ENCODE measurements around the gene EPM2AIP1.
"Not testable (repeated sequence)": the region's sequence is repeated elsewhere in the genome, so short reads cannot be mapped to it uniquely, and the experiment has no call there.

EPM2AIP1 gene

GRCh38 chr3:36981006-36981405 lies 11.9 kb downstream of the EPM2AIP1 start:
- Mint-ChIP-seq H3K4me3 (no peak overlapping the region), H3K27me3 (ENCODE audit: low read depth) (no peaks in the 10 kb centered on the region), H3K36me3 (ENCODE audit: low read depth) (peaks cover 70% of the 10 kb centered on the region), H3K27ac (no peak overlapping the region), H3K9me3 (peaks cover 33% of the 10 kb centered on the region), H3K4me1 (ENCODE audit: low read depth) (no peaks in the 10 kb centered on the region)
- no peak for DNase-seq (ENCODE audit: low spot score)

- peaks cover 22% of the 10 kb centered on the region for H3K36me3 Mint-ChIP-seq (ENCODE audit: low read depth)
- no peak for DNase-seq (ENCODE audit: low spot score)
- no peaks in the 10 kb centered on the region for H3K9me3 Mint-ChIP-seq
- H3K27ac Mint-ChIP-seq = no peak overlapping the region
- H3K27me3 Mint-ChIP-seq (ENCODE audit: low read depth) = no peaks in the 10 kb centered on the region
- peaks cover 32% of the 10 kb centered on the region for H3K4me1 Mint-ChIP-seq (ENCODE audit: low read depth)
- H3K4me3 Mint-ChIP-seq = no peak overlapping the region
These were observed 19.8 kb downstream of the EPM2AIP1 start for GRCh38 chr3:36973139-36973538.

GRCh38 chr3:36972163-36972562 lies 20.8 kb downstream of the EPM2AIP1 start:
- DNase-seq (ENCODE audit: low spot score) = no peak
- Mint-ChIP-seq H3K9me3 (no peaks in the 10 kb centered on the region), H3K27me3 (ENCODE audit: low read depth) (no peaks in the 10 kb centered on the region), H3K36me3 (ENCODE audit: low read depth) (peaks cover 19% of the 10 kb centered on the region), H3K4me3 (no peak overlapping the region), H3K4me1 (ENCODE audit: low read depth) (peaks cover 32% of the 10 kb centered on the region), H3K27ac (no peak overlapping the region)

GRCh38 chr3:36969540-36970432 lies 23.1 kb downstream of the EPM2AIP1 start:
- H3K9me3 Mint-ChIP-seq = no peaks in the 10 kb centered on the region
- peak overlapping the region; percentile 55 for H3K4me3 Mint-ChIP-seq
- peaks cover 35% of the 10 kb centered on the region for H3K4me1 Mint-ChIP-seq (ENCODE audit: low read depth)
- peak overlapping the region; percentile 84 for H3K27ac Mint-ChIP-seq
- DNase-seq (ENCODE audit: low spot score) = peak; percentile 73
- peaks cover 11% of the 10 kb centered on the region for H3K36me3 Mint-ChIP-seq (ENCODE audit: low read depth)
- no peaks in the 10 kb centered on the region for H3K27me3 Mint-ChIP-seq (ENCODE audit: low read depth)

GRCh38 chr3:36969085-36969484 lies 23.8 kb downstream of the EPM2AIP1 start:
- Mint-ChIP-seq H3K9me3 (no peaks in the 10 kb centered on the region), H3K27ac (peak overlapping the region; percentile 84), H3K27me3 (ENCODE audit: low read depth) (no peaks in the 10 kb centered on the region), H3K4me1 (ENCODE audit: low read depth) (peaks cover 34% of the 10 kb centered on the region), H3K36me3 (ENCODE audit: low read depth) (peaks cover 11% of the 10 kb centered on the region), H3K4me3 (no peak overlapping the region)
- no peak for DNase-seq (ENCODE audit: low spot score)

GRCh38 chr3:36965440-36965839 lies 27.5 kb downstream of the EPM2AIP1 start:
- Mint-ChIP-seq H3K27ac (no peak overlapping the region), H3K4me1 (ENCODE audit: low read depth) (peaks cover 16% of the 10 kb centered on the region), H3K4me3 (no peak overlapping the region), H3K27me3 (ENCODE audit: low read depth) (no peaks in the 10 kb centered on the region), H3K9me3 (no peaks in the 10 kb centered on the region), H3K36me3 (ENCODE audit: low read depth) (peaks cover 1% of the 10 kb centered on the region)
- no peak for DNase-seq (ENCODE audit: low spot score)

- Mint-ChIP-seq H3K9me3 (no peaks in the 10 kb centered on the region), H3K36me3 (ENCODE audit: low read depth) (peaks cover under 1% of the 10 kb centered on the region)
These were observed 28.1 kb downstream of the EPM2AIP1 start for GRCh38 chr3:36964817-36965216.

GRCh38 chr3:36964331-36964730 lies 28.6 kb downstream of the EPM2AIP1 start:
- H3K4me3 Mint-ChIP-seq = no peak overlapping the region
- H3K27me3 Mint-ChIP-seq (ENCODE audit: low read depth) = no peaks in the 10 kb centered on the region
- DNase-seq (ENCODE audit: low spot score) = no peak
- no peaks in the 10 kb centered on the region for H3K36me3 Mint-ChIP-seq (ENCODE audit: low read depth)
- no peaks in the 10 kb centered on the region for H3K9me3 Mint-ChIP-seq
- peaks cover 9% of the 10 kb centered on the region for H3K4me1 Mint-ChIP-seq (ENCODE audit: low read depth)
- H3K27ac Mint-ChIP-seq = no peak overlapping the region

More at GRCh38 chr3:36964817-36965216, 28.1 kb downstream of the EPM2AIP1 start:
- no peak for DNase-seq (ENCODE audit: low spot score)
- H3K27ac Mint-ChIP-seq = no peak overlapping the region
- H3K4me1 Mint-ChIP-seq (ENCODE audit: low read depth) = peaks cover 13% of the 10 kb centered on the region
- no peak overlapping the region for H3K4me3 Mint-ChIP-seq
- H3K27me3 Mint-ChIP-seq (ENCODE audit: low read depth) = no peaks in the 10 kb centered on the region

GRCh38 chr3:36963008-36963407 lies 29.9 kb downstream of the EPM2AIP1 start:
- not testable (repeated sequence) for H3K9me3 Mint-ChIP-seq; H3K4me1 Mint-ChIP-seq (ENCODE audit: low read depth); H3K27me3 Mint-ChIP-seq (ENCODE audit: low read depth); H3K27ac Mint-ChIP-seq; DNase-seq (ENCODE audit: low spot score); H3K36me3 Mint-ChIP-seq (ENCODE audit: low read depth); H3K4me3 Mint-ChIP-seq

- H3K27me3 Mint-ChIP-seq (ENCODE audit: low read depth) = no peaks in the 10 kb centered on the region
- no peak overlapping the region for H3K27ac Mint-ChIP-seq
These were observed 32.4 kb downstream of the EPM2AIP1 start for GRCh38 chr3:36960502-36960901.

GRCh38 chr3:36959821-36960220 lies 33.1 kb downstream of the EPM2AIP1 start:
- H3K27ac Mint-ChIP-seq = no peak overlapping the region
- H3K27me3 Mint-ChIP-seq (ENCODE audit: low read depth) = no peaks in the 10 kb centered on the region
- no peaks in the 10 kb centered on the region for H3K36me3 Mint-ChIP-seq (ENCODE audit: low read depth)
- peaks cover 12% of the 10 kb centered on the region for H3K4me1 Mint-ChIP-seq (ENCODE audit: low read depth)
- H3K4me3 Mint-ChIP-seq = no peak overlapping the region
- no peak for DNase-seq (ENCODE audit: low spot score)
- no peaks in the 10 kb centered on the region for H3K9me3 Mint-ChIP-seq

More at GRCh38 chr3:36960502-36960901, 32.4 kb downstream of the EPM2AIP1 start:
- DNase-seq (ENCODE audit: low spot score) = no peak
- H3K36me3 Mint-ChIP-seq (ENCODE audit: low read depth) = no peaks in the 10 kb centered on the region
- no peaks in the 10 kb centered on the region for H3K9me3 Mint-ChIP-seq
- H3K4me3 Mint-ChIP-seq = no peak overlapping the region
- peaks cover 14% of the 10 kb centered on the region for H3K4me1 Mint-ChIP-seq (ENCODE audit: low read depth)

- Mint-ChIP-seq H3K27ac (no peak overlapping the region), H3K27me3 (ENCODE audit: low read depth) (peaks cover 2% of the 10 kb centered on the region), H3K4me1 (ENCODE audit: low read depth) (peaks cover 10% of the 10 kb centered on the region), H3K36me3 (ENCODE audit: low read depth) (no peaks in the 10 kb centered on the region), H3K9me3 (no peaks in the 10 kb centered on the region), H3K4me3 (no peak overlapping the region)
- DNase-seq (ENCODE audit: low spot score) = no peak
These were observed 34.9 kb downstream of the EPM2AIP1 start for GRCh38 chr3:36957862-36958686.

- H3K27me3 Mint-ChIP-seq (ENCODE audit: low read depth) = peaks cover 7% of the 10 kb centered on the region
- no peak for DNase-seq (ENCODE audit: low spot score)
- no peaks in the 10 kb centered on the region for H3K36me3 Mint-ChIP-seq (ENCODE audit: low read depth)
- no peak overlapping the region for H3K4me3 Mint-ChIP-seq
- H3K4me1 Mint-ChIP-seq (ENCODE audit: low read depth) = peaks cover 10% of the 10 kb centered on the region
- H3K9me3 Mint-ChIP-seq = no peaks in the 10 kb centered on the region
- no peak overlapping the region for H3K27ac Mint-ChIP-seq
These were observed 35.9 kb downstream of the EPM2AIP1 start for GRCh38 chr3:36957063-36957462.

GRCh38 chr3:36956155-36956554 lies 36.8 kb downstream of the EPM2AIP1 start:
- Mint-ChIP-seq H3K27me3 (ENCODE audit: low read depth) (peaks cover 7% of the 10 kb centered on the region), H3K36me3 (ENCODE audit: low read depth) (no peaks in the 10 kb centered on the region), H3K4me3 (no peak overlapping the region), H3K9me3 (no peaks in the 10 kb centered on the region), H3K27ac (no peak overlapping the region), H3K4me1 (ENCODE audit: low read depth) (peaks cover 10% of the 10 kb centered on the region)
- DNase-seq (ENCODE audit: low spot score) = no peak
